ENCODE measurements around the gene MYMK.

Gene MYMK

DNA sequence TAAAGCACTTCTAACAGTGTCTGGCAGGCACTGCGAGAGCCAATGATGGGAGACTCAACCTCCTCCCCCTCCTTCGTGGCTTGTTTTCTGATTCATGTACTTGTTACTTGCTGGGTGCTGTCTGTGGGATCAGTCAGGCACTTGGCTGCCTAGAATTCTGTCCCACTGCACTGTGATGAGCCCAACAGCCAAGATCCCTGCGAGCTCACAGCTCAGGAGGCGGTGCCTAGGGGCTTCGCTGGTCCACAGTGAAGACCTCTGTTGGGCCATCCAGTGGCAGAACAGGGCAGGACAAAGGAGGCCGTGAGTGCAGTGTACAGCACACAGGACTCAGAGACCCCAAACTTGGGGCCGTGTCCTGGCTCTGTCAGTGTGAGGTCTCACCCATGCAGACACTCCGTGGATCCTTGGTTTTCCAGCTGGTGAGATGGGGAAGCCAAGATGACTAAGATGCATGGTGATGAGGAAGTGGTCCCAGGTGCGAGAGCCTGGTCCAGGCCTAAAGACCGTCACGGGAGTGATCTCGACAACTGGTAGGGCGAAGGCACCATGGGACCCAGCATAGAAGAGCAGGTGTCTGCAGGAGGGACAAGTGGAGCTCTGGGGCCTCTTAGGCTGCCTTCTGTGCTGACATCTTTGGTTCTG is 19.5 kb downstream of the MYMK start:
- DNase-seq, result no peak
- Mint-ChIP-seq H3K9me3 (peaks cover 36% of the 10 kb centered on the region), H3K36me3 (ENCODE audit: low read depth) (peaks cover 23% of the 10 kb centered on the region), H3K27ac (peak overlapping the region; percentile 68), H3K27me3 (ENCODE audit: low read depth, poor library complexity) (peaks cover 4% of the 10 kb centered on the region), H3K4me3 (no peak overlapping the region), H3K4me1 (peaks cover 43% of the 10 kb centered on the region)
- no peak for TF ChIP-seq CTCF (IDR thresholded peaks at IDR 0.05)

DNA sequence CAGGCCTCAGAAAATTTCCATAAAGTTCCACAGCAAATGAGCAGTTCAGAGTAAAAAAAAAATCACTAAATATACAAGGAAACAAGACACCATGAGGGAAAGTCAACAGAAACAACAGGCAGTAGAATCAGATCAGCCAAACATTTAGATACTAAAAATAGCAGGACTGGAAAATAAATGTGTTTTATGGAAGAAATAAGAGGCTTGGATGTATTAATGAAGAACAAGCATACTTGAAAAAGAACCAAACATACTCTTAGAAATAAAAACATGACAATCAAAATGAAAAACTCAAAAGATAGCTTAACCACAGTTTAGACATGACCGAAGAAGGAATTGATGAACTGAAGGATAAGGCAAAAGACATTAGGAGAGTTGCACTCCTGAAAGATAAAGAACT is 22.6 kb downstream of the MYMK start:
- H3K4me3 Mint-ChIP-seq, result no peak overlapping the region
- peaks cover 4% of the 10 kb centered on the region for H3K27me3 Mint-ChIP-seq (ENCODE audit: low read depth, poor library complexity)
- H3K36me3 Mint-ChIP-seq (ENCODE audit: low read depth), result peaks cover 27% of the 10 kb centered on the region
- no peak overlapping the region for H3K27ac Mint-ChIP-seq
- peaks cover 40% of the 10 kb centered on the region for H3K9me3 Mint-ChIP-seq
- TF ChIP-seq CTCF (IDR thresholded peaks at IDR 0.05), result no peak
- no peak for DNase-seq
- H3K4me1 Mint-ChIP-seq, result peaks cover 29% of the 10 kb centered on the region

GRCh38 chr9:133499892-133500270 is 24.9 kb downstream of the MYMK start:
- TF ChIP-seq CTCF (IDR thresholded peaks at IDR 0.05), result no peak
- Mint-ChIP-seq H3K9me3 (peaks cover 40% of the 10 kb centered on the region), H3K27ac (no peak overlapping the region), H3K4me3 (no peak overlapping the region), H3K4me1 (peaks cover 7% of the 10 kb centered on the region), H3K36me3 (ENCODE audit: low read depth) (peaks cover 27% of the 10 kb centered on the region), H3K27me3 (ENCODE audit: low read depth, poor library complexity) (peaks cover 4% of the 10 kb centered on the region)
- DNase-seq, result peak; percentile 1

DNA sequence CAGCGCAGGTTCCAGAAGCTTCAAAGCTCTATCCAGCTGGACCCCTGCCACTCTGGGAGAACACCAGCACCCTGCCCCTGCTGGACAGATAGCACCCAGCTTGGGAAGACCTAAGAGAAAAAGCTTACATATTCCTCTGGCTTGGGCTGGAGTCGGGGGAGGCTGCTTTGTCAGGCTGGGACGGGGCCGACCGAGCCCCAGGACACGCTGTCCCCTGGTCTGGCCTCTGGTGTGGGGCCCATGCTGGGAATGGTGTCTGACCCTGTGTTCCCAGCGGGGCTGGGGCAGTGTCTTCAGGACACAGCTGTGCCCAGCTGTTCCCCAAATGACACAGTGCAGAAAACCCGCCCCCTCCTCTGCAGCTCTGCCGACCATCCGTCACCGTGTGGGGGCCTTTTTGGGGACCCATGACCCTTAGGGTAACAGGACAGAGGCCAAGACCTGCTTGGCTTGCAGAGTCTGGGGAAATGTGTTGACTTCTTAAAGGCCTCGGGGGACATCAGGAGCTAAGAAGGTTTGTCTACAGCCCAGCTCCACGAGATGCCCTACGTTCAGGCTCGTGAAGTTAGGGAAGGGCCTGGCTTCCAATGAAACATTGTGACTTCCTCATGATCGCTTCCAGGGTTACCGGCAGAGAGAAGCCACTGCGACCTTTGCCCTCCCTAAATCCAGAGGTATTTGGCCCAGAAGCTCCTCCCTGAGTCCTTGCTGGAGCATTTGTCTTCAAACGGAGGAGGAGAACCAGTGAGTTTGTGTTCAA is 25.4 kb downstream of the MYMK start:
- Mint-ChIP-seq H3K36me3 (ENCODE audit: low read depth) (peaks cover 27% of the 10 kb centered on the region), H3K9me3 (peaks cover 40% of the 10 kb centered on the region), H3K4me3 (no peak overlapping the region), H3K4me1 (peaks cover 10% of the 10 kb centered on the region), H3K27me3 (ENCODE audit: low read depth, poor library complexity) (peaks cover 4% of the 10 kb centered on the region), H3K27ac (peak overlapping the region; percentile 49)
- DNase-seq, result peak; percentile 10
- no peak for TF ChIP-seq CTCF (IDR thresholded peaks at IDR 0.05)

DNA sequence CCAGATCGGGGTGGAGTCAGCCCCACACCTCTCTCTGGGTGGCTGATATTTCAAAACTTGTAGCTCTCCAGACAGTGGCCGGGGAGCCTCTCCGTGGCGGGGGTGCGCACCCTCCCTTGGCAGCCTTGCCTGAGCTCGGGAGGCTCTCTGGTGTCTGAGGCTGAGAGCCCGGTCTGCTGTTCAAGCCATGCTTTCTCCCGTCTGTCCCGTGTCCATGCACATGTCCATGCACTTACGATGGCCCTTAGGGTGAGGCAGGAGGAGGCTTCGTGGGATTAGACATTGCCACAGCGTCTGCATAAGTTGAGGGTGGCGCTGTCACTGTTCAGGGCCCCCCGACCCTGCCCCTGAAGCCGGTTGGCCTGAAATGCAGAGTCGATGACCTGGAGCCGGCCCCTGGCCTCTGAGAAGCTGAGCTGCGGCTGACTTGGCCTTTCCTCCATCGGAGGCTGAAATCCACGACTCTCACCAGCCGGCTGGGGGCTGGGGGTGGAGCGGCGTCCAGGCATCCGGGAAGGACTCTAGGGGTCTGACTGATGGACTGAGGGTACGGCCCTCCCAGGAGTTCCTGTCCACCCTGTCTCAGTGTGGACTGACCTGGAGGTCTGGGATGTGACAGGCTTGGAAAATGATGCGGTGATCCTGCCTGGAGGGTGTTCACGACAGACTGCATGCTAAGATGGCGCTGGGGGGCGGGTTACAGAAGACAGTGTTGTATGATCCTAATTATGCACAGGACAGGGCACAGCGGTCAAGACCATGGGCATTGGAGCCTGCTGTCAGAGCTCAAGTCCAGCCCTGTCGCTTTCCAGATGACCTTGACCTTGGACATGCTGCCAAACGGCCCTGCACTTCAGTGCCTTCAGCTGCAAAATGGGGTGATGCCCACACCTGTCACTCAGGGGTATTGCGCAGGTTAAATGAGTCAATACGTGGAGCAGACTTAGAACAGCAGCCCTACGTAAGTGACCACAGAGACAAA is 27.6 kb downstream of the MYMK start:
- Mint-ChIP-seq H3K27me3 (ENCODE audit: low read depth, poor library complexity) (peaks cover 4% of the 10 kb centered on the region), H3K4me1 (peaks cover 24% of the 10 kb centered on the region), H3K9me3 (peaks cover 23% of the 10 kb centered on the region), H3K36me3 (ENCODE audit: low read depth) (peaks cover 21% of the 10 kb centered on the region), H3K27ac (no peak overlapping the region), H3K4me3 (no peak overlapping the region)
- DNase-seq, result peak; percentile 27
- TF ChIP-seq CTCF (IDR thresholded peaks at IDR 0.05), result no peak

Data from nephron progenitor cell (in vitro differentiated cells).